ENCODE measurements around the gene FBLN5.

- no peak for TF ChIP-seq CTCF (IDR thresholded peaks at IDR 0.05; ENCODE audit: low read length)
- TF ChIP-seq EZH2phosphoT487 (IDR thresholded peaks at IDR 0.05; ENCODE audit: low read length): no peak
Observed at GRCh38 chr14:91883753-91884152, 63.7 kb downstream of the FBLN5 start.

Measured in MM.1S (cell line).